Endothelial cell of umbilical vein (primary cell): ENCODE measurements around the gene PSMC1. TPM values are rescaled to one million over a fixed set of nuclear protein-coding genes. Genes with fewer than 3 reads are reported as not detected.

ENCODE experiments used
- BruUV-seq: library from RNA; stranded (reverse); fragments of 400-500 nt; replicated peaks from 2 replicates; lab custom pipeline; 2021; lab: Mats Ljungman, UMichigan
- CTCF ChIA-PET: fragments of 300-600, 350-600 bp; sonication (Branson Sonifier 250); formaldehyde crosslinking; loops from one replicate; lab custom pipeline; 2021; ENCODE audit warnings: antibody characterized with exemption, inconsistent platforms; lab: Charles Lee
- POLR2A ChIA-PET: fragments of 300-600, 350-600 bp; sonication (Branson Sonifier 250); formaldehyde crosslinking; loops from one replicate; lab custom pipeline; 2021; ENCODE audit warnings: antibody characterized with exemption, inconsistent platforms; lab: Charles Lee
- DNase-seq: peaks from one replicate; pipeline ENCODE4 v3.0.0-alpha.2; 2011; ENCODE audit warnings: low read depth, low spot score
- FAIRE-seq: peaks from 2 replicates; lab custom pipeline; 2011; peaks lifted over from hg19 to GRCh38; lab: Jason Lieb, UNC
- H2AFZ ChIP-seq: 2 replicates; pipeline ENCODE4 v1.6.0; 2012; ENCODE audit warnings: low read depth, low read length, control low read depth, inconsistent platforms
- H3K27ac ChIP-seq: 2 replicates; pipeline ENCODE4 v1.5.1; 2011; ENCODE audit warnings: low read depth, mild to moderate bottlenecking, control low read depth, low read length, moderate library complexity; ENCODE audit not compliant: insufficient read depth
- H3K27me3 ChIP-seq, 2 experiments: 2 replicates each; pipeline versions ENCODE4 v1.6.0 to v1.6.1; 2011; ENCODE audit warnings: low read length in 2 of 2, mixed read lengths in 1 of 2; ENCODE audit not compliant: control insufficient read depth in 2 of 2, insufficient read depth in 2 of 2
- H3K36me3 ChIP-seq, 2 experiments: 2 replicates in 1 of 2; 3 replicates in 1 of 2; pipeline ENCODE4 v1.5.1; 2011; ENCODE audit warnings: low read length in 2 of 2, mild to moderate bottlenecking in 1 of 2, moderate library complexity in 1 of 2; ENCODE audit not compliant: control insufficient read depth in 2 of 2, insufficient read depth in 2 of 2; ENCODE audit errors: extremely low read depth in 1 of 2
- H3K4me1 ChIP-seq: 3 replicates; pipeline ENCODE4 v1.5.1; 2011; ENCODE audit warnings: mild to moderate bottlenecking, low read length; ENCODE audit not compliant: control insufficient read depth, insufficient read depth; ENCODE audit errors: extremely low read depth
- H3K4me2 ChIP-seq: 2 replicates; pipeline ENCODE4 v1.6.1; 2011; ENCODE audit warnings: low read length, control low read depth, mixed read lengths; ENCODE audit not compliant: insufficient read depth
- H3K4me3 ChIP-seq, 3 experiments: fragments of 200-600 bp in 1 of 3; sonication (generic), shearing (Covaris generic) in 1 of 3; replicated peaks in 1 of 3; 2 replicates each; pipeline ENCODE4 v1.5.1; 2011 to 2016; ENCODE audit warnings: control low read depth in 3 of 3, low read length in 3 of 3, mild to moderate bottlenecking in 2 of 3, inconsistent platforms in 1 of 3, low read depth in 1 of 3, moderate library complexity in 1 of 3; ENCODE audit not compliant: insufficient read depth in 1 of 3
- H3K79me2 ChIP-seq: 2 replicates; pipeline ENCODE4 v1.6.0; 2012; ENCODE audit warnings: low read length, inconsistent platforms; ENCODE audit not compliant: control insufficient read depth, insufficient read depth
- H3K9ac ChIP-seq: replicated peaks from 2 replicates; pipeline ENCODE3; 2011; ENCODE audit warnings: low read length, control low read depth; ENCODE audit not compliant: insufficient read depth; ENCODE audit errors: extremely low read depth
- H3K9me1 ChIP-seq: replicated peaks from 3 replicates; pipeline ENCODE4 v1.6.0; 2011; ENCODE audit warnings: mild to moderate bottlenecking, low read length; ENCODE audit not compliant: control insufficient read depth, insufficient read depth; ENCODE audit errors: extremely low read depth
- H3K9me3 ChIP-seq: replicated peaks from 2 replicates; pipeline ENCODE4 v1.5.1; 2012; ENCODE audit warnings: low read length, inconsistent platforms; ENCODE audit not compliant: control insufficient read depth, insufficient read depth
- H4K20me1 ChIP-seq: replicated peaks from 2 replicates; pipeline ENCODE3; 2011; ENCODE audit warnings: mild to moderate bottlenecking, low read length; ENCODE audit not compliant: control insufficient read depth, insufficient read depth; ENCODE audit errors: extremely low read depth
- CTCF ChIP-seq, 2 donors: IDR thresholded peaks; 1 replicate in 1 of 2; 2 replicates in 1 of 2; pipeline ENCODE4 v1.5.1; 2011; ENCODE audit warnings: low read length in 2 of 2, mild to moderate bottlenecking in 2 of 2, moderate library complexity in 2 of 2, control low read depth in 1 of 2, inconsistent platforms in 1 of 2, low read depth in 1 of 2; ENCODE audit not compliant: insufficient read depth in 1 of 2; ENCODE audit errors: extremely low read depth in 1 of 2
- EZH2 ChIP-seq: IDR thresholded peaks from 2 replicates; pipeline ENCODE4 v1.6.1; 2012; ENCODE audit warnings: borderline replicate concordance, low read depth, mild to moderate bottlenecking, moderate library complexity, low read length, inconsistent platforms; ENCODE audit not compliant: severe bottlenecking
- FOS ChIP-seq: IDR thresholded peaks from 2 replicates; pipeline ENCODE4 v1.6.1; 2011; ENCODE audit warnings: mild to moderate bottlenecking, low read length, moderate library complexity, borderline replicate concordance; ENCODE audit not compliant: insufficient read depth
- GATA2 ChIP-seq: IDR thresholded peaks from 2 replicates; pipeline ENCODE4 v1.7.0; 2011; ENCODE audit warnings: low read depth, mild to moderate bottlenecking, moderate library complexity, mixed read lengths, low read length; ENCODE audit not compliant: insufficient read length, insufficient read depth
- JUN ChIP-seq: IDR thresholded peaks from 2 replicates; pipeline ENCODE4 v1.6.1; 2011; ENCODE audit warnings: borderline replicate concordance, low read depth; ENCODE audit not compliant: insufficient read length, insufficient read depth
- MYC ChIP-seq: IDR thresholded peaks from one replicate; pipeline ENCODE4 v1.6.1; 2011; ENCODE audit warnings: mild to moderate bottlenecking, low read depth, low read length
- POLR2A ChIP-seq: IDR thresholded peaks from 2 replicates; pipeline ENCODE4 v1.6.1; 2012; ENCODE audit warnings: low read depth, mild to moderate bottlenecking, control low read depth, low read length
- POLR2AphosphoS5 ChIP-seq: IDR thresholded peaks from 2 replicates; pipeline ENCODE4 v1.6.1; 2012; ENCODE audit warnings: low read depth, mild to moderate bottlenecking, control low read depth, low read length, moderate library complexity; ENCODE audit not compliant: insufficient read depth
- dilution Hi-C: fragments of 300-500 bp; cut with MboI; formaldehyde crosslinking; loops from one replicate; pipeline ENCODE4 v1.15.0; 2019; ENCODE audit warnings: low sequenced_read_pairs; ENCODE audit not compliant: extremely low pct_ligation_motif_present
- intact Hi-C: fragments of 100-400 bp; cut with micrococcal nuclease; formaldehyde crosslinking; loops from one replicate; pipeline ENCODE4 v1.10.0; 2022
- polyA plus RNA-seq, 4 experiments: library from polyadenylated mRNA; depleted of rRNA in 3 of 4; stranded (reverse) in 3 of 4; unstranded in 1 of 4; fragments of >200 nt; gene quantifications; 2 replicates each; pipeline versions ENCODE4 v1.2.1 to v1.2.3, GENCODE V29; 2011 to 2012; ENCODE audit warnings: missing spikeins in 1 of 4
- total RNA-seq: library from RNA; stranded (reverse); gene quantifications from 2 replicates; pipeline ENCODE4 v1.2.3, GENCODE V29; 2021
- TF ChIP-seq, protein P1 (sequence below): IDR thresholded peaks from 2 replicates; pipeline ENCODE4 v1.6.1; 2011; ENCODE audit not compliant: insufficient read depth, insufficient read length

The PSMC1 gene
- total and polyA plus RNA-seq, 2 donors (not counting 3 experiments of a cell fraction or from before 2014, with no cell fraction given) = 77.4 to 129 TPM

GRCh38 chr14:90239139-90239538 is 17.2 kb upstream of the PSMC1 start:
- Histone ChIP-seq H3K4me1 (no peaks in the 10 kb centered on the region), H3K79me2 (no peaks in the 10 kb centered on the region), H4K20me1 (no peaks in the 10 kb centered on the region), H3K9me1 (no peaks in the 10 kb centered on the region), H3K9me3 (peaks cover 5% of the 10 kb centered on the region), H3K36me3 (no peaks in the 10 kb centered on the region), H3K27me3 (no peaks in the 10 kb centered on the region), H3K4me2 (no peak overlapping the region), H2AFZ (no peak overlapping the region), H3K4me3 (no peak overlapping the region), H3K9ac (no peak overlapping the region), H3K27ac (no peak overlapping the region)
- no TSS peak for BruUV-seq
- no peak for TF ChIP-seq POLR2A
- peak; percentile 24 for TF ChIP-seq FOS
- ChIA-PET CTCF (interaction anchor here (10.0 kb wide), 1 partner anchor 264 kb away, joined by 294 read pairs; no protein-coding TSS in a partner anchor), POLR2A (no interaction called here)
- FAIRE-seq (no peak), DNase-seq (no peak)
- intact Hi-C loops (loop anchor here (5.0 kb wide), 1 partner anchor 1197 kb away; no protein-coding TSS in a partner anchor), dilution Hi-C loops (no loop called here)

DNA sequence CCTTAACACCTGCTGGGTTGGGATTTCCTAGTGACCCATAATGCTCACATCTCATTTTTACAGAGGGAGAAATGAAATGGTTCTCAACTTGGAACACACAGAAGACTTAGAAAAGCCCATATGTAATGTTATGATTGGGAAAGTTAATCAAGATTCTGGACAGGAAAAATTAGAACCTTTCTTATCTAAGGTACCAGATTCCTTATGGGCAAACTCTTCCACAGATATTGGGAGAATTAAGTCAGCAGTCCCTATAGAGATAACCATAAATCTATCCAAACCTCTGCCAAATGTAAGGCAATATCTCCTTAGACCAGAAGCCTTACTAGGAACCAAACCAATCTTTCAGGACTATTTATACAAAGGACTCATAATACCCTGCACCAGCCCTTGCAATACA is 13.9 kb upstream of the PSMC1 start:
- ChIA-PET POLR2A (no interaction called here), CTCF (no interaction called here)
- dilution Hi-C loops = no loop called here

More for the DNA sequence above, 13.9 kb upstream of the PSMC1 start:
- no TSS peak for BruUV-seq
- Histone ChIP-seq H2AFZ (no peak overlapping the region), H3K27me3 (no peaks in the 10 kb centered on the region), H3K27ac (no peak overlapping the region), H3K4me2 (no peak overlapping the region), H3K4me3 (no peak overlapping the region), H3K4me1 (no peaks in the 10 kb centered on the region), H4K20me1 (no peaks in the 10 kb centered on the region), H3K36me3 (no peaks in the 10 kb centered on the region), H3K9ac (no peak overlapping the region), H3K79me2 (no peaks in the 10 kb centered on the region), H3K9me1 (no peaks in the 10 kb centered on the region), H3K9me3 (peaks cover 5% of the 10 kb centered on the region)
- FAIRE-seq = no peak
- intact Hi-C loops = no loop called here
- no peak for DNase-seq
- TF ChIP-seq EZH2 (no peak), POLR2AphosphoS5 (no peak), JUN (no peak), GATA2 (no peak), CTCF (IDR thresholded peaks at IDR 0.05; ENCODE audit: extremely low read depth in 1 of 2, insufficient read depth in 1 of 2, low read depth in 1 of 2, low read length in 2 of 2) (no peak), MYC (no peak), POLR2A (no peak), FOS (no peak)
- TF ChIP-seq, protein P1, sequence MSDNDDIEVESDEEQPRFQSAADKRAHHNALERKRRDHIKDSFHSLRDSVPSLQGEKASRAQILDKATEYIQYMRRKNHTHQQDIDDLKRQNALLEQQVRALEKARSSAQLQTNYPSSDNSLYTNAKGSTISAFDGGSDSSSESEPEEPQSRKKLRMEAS = no peak
